ENCODE data around the gene POLK. TPM values are rescaled to one million over a fixed set of nuclear protein-coding genes. Genes with fewer than 3 reads are reported as not detected.

POLK gene
- polyA plus RNA-seq, 1 of the 3 experiments (the other 2 are of a cell fraction): 5.5 TPM

GRCh38 chr5:75522025-75522424, 10.3 kb downstream of the POLK start:
- Histone ChIP-seq H4K20me1 (ENCODE audit: insufficient read depth) (peaks cover 8% of the 10 kb centered on the region), H3K36me3 (replicated peaks in 1 of 2; ENCODE audit: control insufficient read depth in 1 of 2, insufficient read depth in 2 of 2, low read length in 1 of 2) (peaks cover 0 to 22% of the 10 kb centered on the region in 2 experiments), H3F3A (replicated peaks; ENCODE audit: insufficient read depth) (no peaks in the 10 kb centered on the region), H3K4me3 (ENCODE audit: low read depth in 2 of 2, low read length in 1 of 2) (no peak overlapping the region), H3K27ac (ENCODE audit: low read depth in 2 of 2, low read length in 1 of 2) (no peak overlapping the region), H3K9me3 (0 out of 2 replicates have a peak, but pooled peaks cover 7% of the 10 kb centered on the region), H3K27me3 (ENCODE audit: insufficient read depth) (no peaks in the 10 kb centered on the region), H3K79me2 (ENCODE audit: insufficient read depth) (peaks cover 99% of the 10 kb centered on the region), H3K9me2 (no peaks in the 10 kb centered on the region), H3K4me1 (ENCODE audit: control insufficient read depth in 1 of 2, insufficient read depth in 2 of 2, low read depth in 1 of 2, low read length in 1 of 2) (peaks cover 0 to 2% of the 10 kb centered on the region in 2 experiments; a peak in 2 of 4 replicates), H3K9ac (no peak overlapping the region), H2AFZ (ENCODE audit: low read depth) (no peak overlapping the region), H3K4me2 (no peak overlapping the region)
- ChIA-PET POLR2A (no interaction called here), CTCF (interaction anchor here (0.6 to 1.3 kb wide), 3 partner anchors 43 to 159 kb away, joined by 3 to 5 read pairs (median 3); no protein-coding TSS in a partner anchor)
- DNase-seq: no peak
- no peak for TF ChIP-seq TCF12 (IDR thresholded peaks at IDR 0.05)
- no peak for TF ChIP-seq PBX3 (IDR thresholded peaks at IDR 0.05)
- TF ChIP-seq MEF2A (IDR thresholded peaks at IDR 0.05; ENCODE audit: borderline replicate concordance, low read depth): no peak
- TF ChIP-seq MAX (IDR thresholded peaks at IDR 0.05; ENCODE audit: low read depth): no peak
- TF ChIP-seq FOSL2 (IDR thresholded peaks at IDR 0.05; ENCODE audit: borderline replicate concordance, low read depth): no peak
- TF ChIP-seq USF1 (IDR thresholded peaks at IDR 0.05; ENCODE audit: borderline replicate concordance, low read depth): no peak
- no peak for TF ChIP-seq MXI1 (IDR thresholded peaks at IDR 0.05; ENCODE audit: low read depth, low read length)
- TF ChIP-seq GABPA (IDR thresholded peaks at IDR 0.05; ENCODE audit: low read depth): no peak
- TF ChIP-seq RXRA (IDR thresholded peaks at IDR 0.05; ENCODE audit: borderline replicate concordance, low read depth): no peak
- TF ChIP-seq USF2 (IDR thresholded peaks at IDR 0.05; ENCODE audit: borderline replicate concordance, low read depth, low read length): no peak
- TF ChIP-seq RFX5 (IDR thresholded peaks at IDR 0.05; ENCODE audit: low read length): no peak
- TF ChIP-seq RCOR1 (IDR thresholded peaks at IDR 0.05; ENCODE audit: low read length): no peak
- no peak for TF ChIP-seq IRF3 (IDR thresholded peaks at IDR 0.05; ENCODE audit: low read depth, low read length)
- TF ChIP-seq CHD2 (IDR thresholded peaks at IDR 0.05; ENCODE audit: low read length, partially characterized antibody): no peak
- no peak for TF ChIP-seq NRF1 (IDR thresholded peaks at IDR 0.05; ENCODE audit: low read depth, low read length)
- TF ChIP-seq JUND (IDR thresholded peaks at IDR 0.05): no peak
- TF ChIP-seq ELF1 (IDR thresholded peaks at IDR 0.05): no peak
- TF ChIP-seq REST (IDR thresholded peaks at IDR 0.05; ENCODE audit: low read depth, low read length): no peak
- TF ChIP-seq EP300 (IDR thresholded peaks at IDR 0.05; ENCODE audit: borderline replicate concordance in 1 of 2, low read depth in 1 of 2, low read length in 1 of 2): no peak
- TF ChIP-seq TAF1 (IDR thresholded peaks at IDR 0.05; ENCODE audit: borderline replicate concordance, low read depth, low read length): no peak
